ENCODE results near the gene FMN1. TPM values are rescaled to one million over a fixed set of nuclear protein-coding genes. Genes with fewer than 3 reads are reported as not detected.

The FMN1 gene
- polyA plus RNA-seq, 2 of the 4 experiments (the other 2 are of a cell fraction) = 0.53 to 2.2 TPM

GRCh38 chr15:32869776-32870175, 324.7 kb downstream of the FMN1 start (continued):
- no peak for TF ChIP-seq RNF2 (IDR thresholded peaks at IDR 0.05; ENCODE audit: borderline replicate concordance, low read depth)

GRCh38 chr15:32867313-32867626, 327.2 kb downstream of the FMN1 start:
- TF ChIP-seq TP53 (CRISPR knock-in tag; IDR thresholded peaks at IDR 0.05) = no peak
- TF ChIP-seq SREBF2 (IDR thresholded peaks at IDR 0.05) = no peak
- TF ChIP-seq EP300 (IDR thresholded peaks at IDR 0.05) = 0 out of 5 replicates have a peak, but pooled peaks of 1 of the 2 experiments have one; percentile 27
- TF ChIP-seq E2F6 (IDR thresholded peaks at IDR 0.05; ENCODE audit: borderline replicate concordance, low read depth) = peak; percentile 26; the same call in 1 of the 2 replicates
- TF ChIP-seq JUN (IDR thresholded peaks at IDR 0.05) = peak in 1 of 2 experiments; percentile 53; a peak in 1 of 5 replicates
- no peak for TF ChIP-seq SMC3 (IDR thresholded peaks at IDR 0.05)
- no peak for TF ChIP-seq ELK1 (IDR thresholded peaks at IDR 0.05; ENCODE audit: low read depth, low read length)
- TF ChIP-seq HOXB13 (CRISPR knock-in tag; IDR thresholded peaks at IDR 0.05; ENCODE audit: low read depth) = no peak; the same call in 1 of the 2 replicates
- peak; percentile 80; the same call in 1 of the 2 replicates for TF ChIP-seq ZNF302 (CRISPR knock-in tag; IDR thresholded peaks at IDR 0.05)
- TF ChIP-seq FOSL2 (IDR thresholded peaks at IDR 0.05) = 0 out of 2 replicates have a peak, but pooled peaks have one; percentile 18
- peak; percentile 72 for TF ChIP-seq FOSL2 (CRISPR knock-in tag; IDR thresholded peaks at IDR 0.05)
- 0 out of 2 replicates have a peak, but pooled peaks have one; percentile 37 for TF ChIP-seq NFE2L2 (conservative IDR thresholded peaks at IDR 0.05; ENCODE audit: low read length)
- no peak for TF ChIP-seq CBX8 (IDR thresholded peaks at IDR 0.05)
- TF ChIP-seq GATA3 (IDR thresholded peaks at IDR 0.05; ENCODE audit: borderline replicate concordance) = no peak; the same call in 1 of the 2 replicates
- TF ChIP-seq MAX (IDR thresholded peaks at IDR 0.05) = peak; percentile 59; the same call in 1 of the 2 replicates
- TF ChIP-seq MAFK (IDR thresholded peaks at IDR 0.05; ENCODE audit: partially characterized antibody) = peak; percentile 98
- TF ChIP-seq MAZ (IDR thresholded peaks at IDR 0.05; ENCODE audit: borderline replicate concordance, low read depth, low read length) = no peak
- no peak for TF ChIP-seq HDAC2 (IDR thresholded peaks at IDR 0.05)
- TF ChIP-seq ZFP36 (IDR thresholded peaks at IDR 0.05; ENCODE audit: borderline replicate concordance, partially characterized antibody) = no peak
- TF ChIP-seq PBX3 (IDR thresholded peaks at IDR 0.05) = no peak
- TF ChIP-seq BCL3 (IDR thresholded peaks at IDR 0.05) = 0 out of 3 replicates have a peak, but pooled peaks have one; percentile 40
- no peak for TF ChIP-seq HMGXB4 (CRISPR knock-in tag; IDR thresholded peaks at IDR 0.05; ENCODE audit: borderline replicate concordance)
- no peak for TF ChIP-seq REST (IDR thresholded peaks at IDR 0.05)
- peak; percentile 96 for FAIRE-seq
- WGBS (ENCODE audit: missing lambda C conversion rate) = 13% methylated on average over 9 of the region's 9 CpGs
- Histone ChIP-seq H3K4me1 (peaks cover 45% of the 10 kb centered on the region), H3K27ac (peak overlapping the region; percentile 89), H3K4me3 (no peak overlapping the region; the same call in 2 of the 3 replicates), H3K4me2 (peak overlapping the region; percentile 72), H3K9me3 (no peaks in the 10 kb centered on the region)
- CTCF ChIA-PET = interaction anchor here (0.6 to 1.9 kb wide), 9 partner anchors 9 to 205 kb away, joined by 3 to 8 read pairs (median 3); no protein-coding TSS in a partner anchor
- ATAC-seq = peak; percentile 91 to 97
- POLR2A ChIA-PET = interaction anchor here (0.6 to 1.7 kb wide), 6 partner anchors 11 to 89 kb away, joined by 3 to 7 read pairs (median 4); no protein-coding TSS in a partner anchor
- DNase-seq (ENCODE audit: low read depth in 1 of 2, low spot score in 1 of 2) = peak; percentile 78 to 93

Data from A549 (cell line).